NCI-H2227 treated with DMSO at 0.1 percent for 48 hours (cell line): ENCODE results near the gene MAGEB1.

ENCODE experiments used
- DNase-seq: peaks from one replicate; lab custom pipeline; 2025; lab: John Stamatoyannopoulos, UW

MAGEB1 gene

GRCh38 chrX:30296408-30297254 lies 49.7 kb downstream of the MAGEB1 start:
- DNase-seq, result no peak

GRCh38 chrX:30301208-30301607 lies 54.3 kb downstream of the MAGEB1 start:
- no peak for DNase-seq
